Glutamatergic neuron (in vitro differentiated cells): Measurements from ENCODE around the gene ADGRG7. TPM values are rescaled to one million over a fixed set of nuclear protein-coding genes. Genes with fewer than 3 reads are reported as not detected.

Experiments used
- DNase-seq: peaks from one replicate; pipeline ENCODE4 v3.0.0; 2022
- H3K27ac Mint-ChIP-seq: one replicate; pipeline ENCODE4 v1.8.0; 2020; ENCODE audit warnings: mild to moderate bottlenecking, mixed read lengths, inconsistent platforms; ENCODE audit not compliant: unreplicated experiment
- H3K27me3 Mint-ChIP-seq: one replicate; pipeline ENCODE4 v1.8.0; 2020; ENCODE audit warnings: mild to moderate bottlenecking, moderate library complexity, mixed read lengths, inconsistent platforms; ENCODE audit not compliant: unreplicated experiment
- H3K36me3 Mint-ChIP-seq: one replicate; pipeline ENCODE4 v1.8.0; 2020; ENCODE audit warnings: mild to moderate bottlenecking, mixed read lengths, inconsistent platforms; ENCODE audit not compliant: unreplicated experiment
- H3K4me1 Mint-ChIP-seq: one replicate; pipeline ENCODE4 v1.8.0; 2020; ENCODE audit warnings: mild to moderate bottlenecking, low read depth, mixed read lengths, inconsistent platforms; ENCODE audit not compliant: unreplicated experiment
- H3K4me3 Mint-ChIP-seq: one replicate; pipeline ENCODE4 v1.8.0; 2020; ENCODE audit warnings: mild to moderate bottlenecking, mixed read lengths, inconsistent platforms; ENCODE audit not compliant: unreplicated experiment
- H3K9me3 Mint-ChIP-seq: one replicate; pipeline ENCODE4 v1.8.0; 2020; ENCODE audit warnings: mild to moderate bottlenecking, moderate library complexity, mixed read lengths, inconsistent platforms; ENCODE audit not compliant: unreplicated experiment
- total RNA-seq: library from RNA; stranded (reverse); fragmentation: NEBNext Ultra II Directional; extraction: Animal tissue kit (Norgen Biotek cat#: 25700); gene quantifications from one replicate; pipeline ENCODE4 v1.2.1, GENCODE V29; 2021; ENCODE audit not compliant: unreplicated experiment
- TF ChIP-seq, protein P1 (sequence below): fragments of 200-600 bp; sonication (generic); IDR thresholded peaks from one replicate; pipeline ENCODE4 v1.5.0; 2021; ENCODE audit not compliant: partially characterized antibody, unreplicated experiment

Gene ADGRG7
- total RNA-seq, 1 donor from 2014 or later, result not detected

- DNase-seq, result no peak
- Mint-ChIP-seq H3K9me3 (no peaks in the 10 kb centered on the region), H3K27me3 (no peaks in the 10 kb centered on the region), H3K4me1 (no peaks in the 10 kb centered on the region), H3K4me3 (no peak overlapping the region), H3K36me3 (no peaks in the 10 kb centered on the region), H3K27ac (no peak overlapping the region)
- TF ChIP-seq, protein P1, sequence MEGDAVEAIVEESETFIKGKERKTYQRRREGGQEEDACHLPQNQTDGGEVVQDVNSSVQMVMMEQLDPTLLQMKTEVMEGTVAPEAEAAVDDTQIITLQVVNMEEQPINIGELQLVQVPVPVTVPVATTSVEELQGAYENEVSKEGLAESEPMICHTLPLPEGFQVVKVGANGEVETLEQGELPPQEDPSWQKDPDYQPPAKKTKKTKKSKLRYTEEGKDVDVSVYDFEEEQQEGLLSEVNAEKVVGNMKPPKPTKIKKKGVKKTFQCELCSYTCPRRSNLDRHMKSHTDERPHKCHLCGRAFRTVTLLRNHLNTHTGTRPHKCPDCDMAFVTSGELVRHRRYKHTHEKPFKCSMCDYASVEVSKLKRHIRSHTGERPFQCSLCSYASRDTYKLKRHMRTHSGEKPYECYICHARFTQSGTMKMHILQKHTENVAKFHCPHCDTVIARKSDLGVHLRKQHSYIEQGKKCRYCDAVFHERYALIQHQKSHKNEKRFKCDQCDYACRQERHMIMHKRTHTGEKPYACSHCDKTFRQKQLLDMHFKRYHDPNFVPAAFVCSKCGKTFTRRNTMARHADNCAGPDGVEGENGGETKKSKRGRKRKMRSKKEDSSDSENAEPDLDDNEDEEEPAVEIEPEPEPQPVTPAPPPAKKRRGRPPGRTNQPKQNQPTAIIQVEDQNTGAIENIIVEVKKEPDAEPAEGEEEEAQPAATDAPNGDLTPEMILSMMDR, result no peak
These were observed 72.9 kb downstream of the ADGRG7 start for GRCh38 chr3:100682056-100682853.

- H3K36me3 Mint-ChIP-seq, result no peaks in the 10 kb centered on the region
- no peaks in the 10 kb centered on the region for H3K9me3 Mint-ChIP-seq
- no peak for DNase-seq
- H3K27ac Mint-ChIP-seq, result no peak overlapping the region
- H3K4me3 Mint-ChIP-seq, result no peak overlapping the region
- TF ChIP-seq, protein P1, result no peak
- no peaks in the 10 kb centered on the region for H3K27me3 Mint-ChIP-seq
- H3K4me1 Mint-ChIP-seq, result no peaks in the 10 kb centered on the region
These were observed 73.7 kb downstream of the ADGRG7 start for GRCh38 chr3:100682854-100683760.

GRCh38 chr3:100693225-100693624 is 83.8 kb downstream of the ADGRG7 start:
- Mint-ChIP-seq H3K4me3 (no peak overlapping the region), H3K27ac (no peak overlapping the region), H3K36me3 (no peaks in the 10 kb centered on the region), H3K9me3 (no peaks in the 10 kb centered on the region), H3K27me3 (no peaks in the 10 kb centered on the region), H3K4me1 (no peaks in the 10 kb centered on the region)
- TF ChIP-seq, protein P1, result no peak
- DNase-seq, result no peak

- TF ChIP-seq, protein P1, result no peak
- no peak overlapping the region for H3K27ac Mint-ChIP-seq
- DNase-seq, result no peak
- no peak overlapping the region for H3K4me3 Mint-ChIP-seq
- H3K9me3 Mint-ChIP-seq, result no peaks in the 10 kb centered on the region
- no peaks in the 10 kb centered on the region for H3K36me3 Mint-ChIP-seq
- no peaks in the 10 kb centered on the region for H3K4me1 Mint-ChIP-seq
- H3K27me3 Mint-ChIP-seq, result no peaks in the 10 kb centered on the region
These were observed 86.3 kb downstream of the ADGRG7 start for GRCh38 chr3:100695696-100696095.

GRCh38 chr3:100696161-100696560 is 86.8 kb downstream of the ADGRG7 start:
- no peaks in the 10 kb centered on the region for H3K4me1 Mint-ChIP-seq
- H3K9me3 Mint-ChIP-seq, result no peaks in the 10 kb centered on the region
- no peak overlapping the region for H3K27ac Mint-ChIP-seq
- H3K4me3 Mint-ChIP-seq, result no peak overlapping the region
- H3K36me3 Mint-ChIP-seq, result no peaks in the 10 kb centered on the region
- no peaks in the 10 kb centered on the region for H3K27me3 Mint-ChIP-seq
- TF ChIP-seq, protein P1, result no peak
- no peak for DNase-seq
